GM21786 (cell line): Measurements from ENCODE around the gene SELENOV.

Experiments
- ATAC-seq: cut with Tn5 transposase; IDR thresholded peaks from one replicate; pipeline ENCODE4 v1.9.1; 2021; ENCODE audit not compliant: unreplicated experiment

SELENOV gene

DNA sequence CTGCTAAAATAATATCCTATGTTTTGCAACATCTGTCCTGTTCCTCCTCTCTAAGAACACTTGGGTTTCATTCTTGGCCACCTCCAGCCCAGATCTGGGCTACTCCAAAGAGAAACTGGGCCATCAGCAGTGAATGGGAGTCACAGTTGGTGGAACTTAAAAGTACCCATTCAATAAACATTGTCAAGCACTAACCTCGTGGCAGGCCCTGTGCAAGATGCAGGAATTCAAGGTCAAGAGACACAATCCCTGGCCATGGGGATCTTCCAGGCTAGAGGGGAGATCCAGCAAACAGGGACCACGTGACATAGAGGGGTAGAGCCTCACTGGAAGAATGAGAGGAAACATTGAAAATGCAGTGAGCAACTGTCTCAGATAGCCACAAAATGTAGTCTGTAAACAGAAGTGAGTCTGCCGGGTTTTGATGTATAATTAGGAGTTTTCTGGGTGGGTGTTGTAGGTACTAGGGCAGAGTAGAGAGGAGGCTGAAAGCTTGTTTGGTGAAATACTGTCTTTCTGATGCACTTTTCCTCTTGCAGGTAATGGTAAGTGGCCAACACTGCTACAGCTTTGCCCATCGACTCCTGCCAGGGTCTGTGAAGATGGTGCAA, 39.9 kb downstream of the SELENOV start:
- ATAC-seq = no peak

DNA sequence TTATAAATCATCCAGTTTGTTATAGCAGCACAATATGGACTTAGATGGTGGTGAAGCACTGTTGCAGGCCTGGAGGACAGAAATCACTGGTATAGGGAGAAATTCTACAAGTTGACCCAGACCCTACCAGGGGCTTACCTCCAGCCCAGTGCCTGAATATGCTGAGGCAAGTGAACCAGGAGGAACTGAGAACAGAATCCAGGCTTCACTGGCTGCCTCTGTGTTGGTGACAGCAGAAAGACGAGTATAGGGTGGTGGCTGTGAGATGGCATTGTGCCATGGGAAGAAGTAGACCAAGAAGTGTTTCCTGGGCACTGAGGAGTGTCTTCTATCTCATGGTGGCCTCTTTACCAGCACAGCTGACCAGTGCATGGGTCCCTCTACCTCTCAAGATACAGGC, 40.9 kb downstream of the SELENOV start:
- no peak for ATAC-seq

DNA sequence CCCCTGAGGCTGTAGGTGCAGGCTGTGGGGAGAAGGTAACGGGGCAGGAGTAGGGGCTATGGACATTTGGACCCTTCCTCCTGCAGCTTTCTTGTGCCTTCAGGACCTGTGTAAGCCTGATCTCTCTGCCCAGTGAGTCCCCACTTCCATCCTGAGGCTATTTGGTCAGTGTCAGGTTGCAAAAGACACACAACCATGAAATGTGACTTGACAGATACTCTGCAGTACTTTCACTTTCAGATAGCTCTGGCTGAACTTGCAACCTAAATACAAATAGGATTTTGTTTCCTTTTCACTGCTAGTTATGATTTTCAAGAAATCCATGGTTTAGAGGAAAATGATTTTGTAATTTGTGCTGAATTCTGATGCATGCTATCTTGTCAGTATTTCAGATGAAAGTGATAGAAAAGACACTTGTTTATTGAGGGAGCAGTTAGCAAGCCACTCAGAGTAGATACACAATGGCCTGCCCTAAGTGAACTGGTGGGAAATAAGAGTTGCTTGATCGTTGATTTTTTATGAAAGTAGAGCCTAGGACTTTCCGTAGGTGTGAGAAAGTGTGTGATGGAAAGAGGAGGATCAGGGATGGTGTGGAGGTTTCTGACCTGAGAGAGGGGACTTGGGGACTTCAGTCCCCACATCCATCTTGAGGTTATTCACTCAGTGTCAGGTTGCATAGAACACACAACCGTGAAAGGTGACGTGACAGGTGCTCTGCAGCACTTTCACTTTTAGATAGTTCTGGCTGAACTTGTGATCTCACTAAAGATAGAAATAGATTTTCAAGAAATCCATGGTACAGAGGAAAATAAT, 43.1 kb downstream of the SELENOV start:
- ATAC-seq = no peak

DNA sequence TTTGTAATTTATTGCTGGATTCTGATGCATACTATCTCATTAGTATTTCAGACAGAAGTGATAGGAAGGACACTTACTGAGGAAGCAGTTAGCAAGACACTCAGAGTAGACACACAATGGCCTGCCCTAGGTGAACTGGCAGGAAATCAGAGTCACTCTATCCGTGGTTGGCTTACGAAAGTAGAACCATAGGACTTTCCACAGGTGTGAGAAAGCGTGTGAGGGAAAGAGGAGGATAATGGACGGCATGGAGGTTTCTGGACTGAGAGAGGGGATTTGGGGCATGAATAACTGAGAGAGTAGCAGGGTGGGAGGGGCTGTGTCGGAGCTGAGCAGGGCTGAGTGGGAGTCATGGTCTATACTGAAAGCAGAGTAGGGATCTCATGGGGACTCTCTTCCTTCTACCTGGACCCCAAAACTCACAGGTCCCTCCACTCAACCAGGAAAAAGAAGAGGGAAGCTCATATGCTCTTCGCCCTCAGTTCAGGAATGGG, 43.7 kb downstream of the SELENOV start:
- ATAC-seq = no peak

DNA sequence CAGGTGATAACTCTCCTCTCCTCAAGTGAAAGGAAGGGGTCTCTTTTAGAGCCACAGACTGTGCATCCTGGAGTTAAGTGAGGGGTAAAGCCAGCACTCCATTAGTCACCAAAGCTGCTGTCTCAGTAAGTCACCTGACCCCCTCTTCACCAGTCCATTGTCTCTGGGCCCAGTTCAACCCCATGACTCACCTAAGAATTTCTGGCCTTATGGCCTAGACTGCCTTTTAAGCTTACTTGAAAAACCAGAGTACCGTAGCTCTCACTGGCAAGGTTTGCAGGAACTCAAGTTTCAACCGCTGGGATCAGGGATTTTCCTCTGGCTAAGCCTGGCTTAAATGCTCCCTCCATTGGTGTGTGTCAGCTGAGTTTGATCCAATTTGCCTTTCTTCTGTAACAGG, 48.5 kb downstream of the SELENOV start:
- no peak for ATAC-seq

DNA sequence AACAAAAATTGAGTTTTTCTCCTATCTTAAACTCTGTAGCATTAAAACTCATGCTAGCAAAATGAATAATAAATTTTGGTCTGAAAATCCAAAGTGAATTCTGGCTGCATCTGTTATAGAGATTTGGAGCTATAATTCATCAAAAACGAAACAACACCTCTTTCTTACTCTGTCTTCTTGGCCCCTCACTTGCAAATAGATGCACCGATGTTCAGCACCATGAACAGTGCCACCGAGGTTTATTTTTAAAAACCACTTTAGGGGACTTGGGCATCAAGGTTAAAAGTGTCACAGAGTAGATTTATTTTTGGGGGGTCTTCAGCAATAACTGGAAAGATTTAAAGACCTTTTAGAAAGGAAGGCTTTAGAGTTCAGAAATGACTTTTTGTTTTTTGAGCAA, 51.1 kb downstream of the SELENOV start:
- ATAC-seq = no peak

DNA sequence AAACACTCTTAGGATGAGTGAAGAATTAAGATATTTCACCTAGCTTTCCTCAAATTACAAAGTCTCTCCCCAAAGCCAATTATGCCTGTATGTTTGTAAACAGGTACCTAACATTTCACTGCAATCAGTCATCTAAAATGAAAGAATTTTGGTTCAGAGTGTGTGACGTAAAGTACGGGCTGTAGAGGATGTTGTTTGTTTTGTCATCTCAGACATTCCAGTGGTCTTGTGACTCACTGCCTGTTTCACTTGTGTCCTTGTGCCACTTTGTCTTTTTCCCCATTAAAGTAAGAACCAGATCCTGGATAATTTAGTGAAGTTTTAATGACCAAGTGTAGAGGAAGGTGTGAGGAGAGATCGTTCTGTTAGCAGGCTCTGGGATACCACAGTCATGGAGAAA, 53.7 kb downstream of the SELENOV start:
- no peak for ATAC-seq
